OCI-LY7 (cell line): ENCODE data around the gene JAKMIP3.

Experiments used
- CTCF ChIP-seq: fragments of 200-600 bp; sonication (generic); conservative IDR thresholded peaks from 2 replicates; pipeline ENCODE4 v1.5.1; 2014; ENCODE audit warnings: mild to moderate bottlenecking, antibody characterized with exemption, low read length, moderate library complexity, mixed read lengths
- EZH2phosphoT487 ChIP-seq: fragments of 200-600 bp; sonication (generic); IDR thresholded peaks from 2 replicates; pipeline ENCODE4 v1.6.1; 2018; ENCODE audit warnings: low read depth, borderline replicate concordance, mild to moderate bottlenecking, mixed run types, antibody characterized with exemption, low read length, moderate library complexity, mixed read lengths

- TF ChIP-seq CTCF: no peak
- no peak for TF ChIP-seq EZH2phosphoT487
These were observed 33.0 kb downstream of the JAKMIP3 start for GRCh38 chr10:132098539-132099388.
